ENCODE measurements around the gene BANF2. TPM values are rescaled to one million over a fixed set of nuclear protein-coding genes. Genes with fewer than 3 reads are reported as not detected.
"Not testable (repeated sequence)": the region's sequence is repeated elsewhere in the genome, so short reads cannot be mapped to it uniquely, and the experiment has no call there.

Gene BANF2
- total RNA-seq, 2 experiments from 2014 or later, result not detected

- DNase-seq, result no peak
- CTCF ChIA-PET, result no interaction called here
- Mint-ChIP-seq H3K36me3 (ENCODE audit: low read depth) (no peaks in the 10 kb centered on the region), H3K9me3 (no peaks in the 10 kb centered on the region), H3K27me3 (ENCODE audit: low read depth) (peaks cover 4% of the 10 kb centered on the region), H3K4me3 (no peak overlapping the region), H3K4me1 (ENCODE audit: low read depth) (no peaks in the 10 kb centered on the region), H3K27ac (no peak overlapping the region)
- intact Hi-C loops (cut with micrococcal nuclease), result no loop called here
Measured at GRCh38 chr20:17765584-17765983, 65.8 kb downstream of the BANF2 start.

- CTCF ChIA-PET, result no interaction called here
- no peaks in the 10 kb centered on the region for H3K36me3 Mint-ChIP-seq (ENCODE audit: low read depth)
- intact Hi-C loops (cut with micrococcal nuclease), result no loop called here
- H3K27me3 Mint-ChIP-seq (ENCODE audit: low read depth), result peaks cover 4% of the 10 kb centered on the region
- no peak for DNase-seq
- H3K4me3 Mint-ChIP-seq, result no peak overlapping the region
- H3K9me3 Mint-ChIP-seq, result no peaks in the 10 kb centered on the region
- H3K27ac Mint-ChIP-seq, result no peak overlapping the region
- no peaks in the 10 kb centered on the region for H3K4me1 Mint-ChIP-seq (ENCODE audit: low read depth)
Measured at GRCh38 chr20:17766226-17766625, 66.5 kb downstream of the BANF2 start.

- H3K9me3 Mint-ChIP-seq, result no peaks in the 10 kb centered on the region
- CTCF ChIA-PET, result no interaction called here
- H3K27me3 Mint-ChIP-seq (ENCODE audit: low read depth), result peaks cover 4% of the 10 kb centered on the region
- H3K27ac Mint-ChIP-seq, result no peak overlapping the region
- H3K4me1 Mint-ChIP-seq (ENCODE audit: low read depth), result no peaks in the 10 kb centered on the region
- no peaks in the 10 kb centered on the region for H3K36me3 Mint-ChIP-seq (ENCODE audit: low read depth)
- no peak for DNase-seq
- intact Hi-C loops (cut with micrococcal nuclease), result no loop called here
- H3K4me3 Mint-ChIP-seq, result no peak overlapping the region
Measured at GRCh38 chr20:17767624-17768023, 67.9 kb downstream of the BANF2 start.

- intact Hi-C loops (cut with micrococcal nuclease), result no loop called here
- CTCF ChIA-PET, result no interaction called here
- no peak for DNase-seq
- Mint-ChIP-seq H3K36me3 (ENCODE audit: low read depth) (no peaks in the 10 kb centered on the region), H3K27me3 (ENCODE audit: low read depth) (peaks cover 4% of the 10 kb centered on the region), H3K9me3 (no peaks in the 10 kb centered on the region), H3K4me3 (no peak overlapping the region), H3K27ac (no peak overlapping the region), H3K4me1 (ENCODE audit: low read depth) (no peaks in the 10 kb centered on the region)
Measured at GRCh38 chr20:17768271-17768670, 68.5 kb downstream of the BANF2 start.

- H3K36me3 Mint-ChIP-seq (ENCODE audit: low read depth); H3K4me3 Mint-ChIP-seq; DNase-seq; H3K27ac Mint-ChIP-seq; H3K27me3 Mint-ChIP-seq (ENCODE audit: low read depth); intact Hi-C loops (cut with micrococcal nuclease); H3K4me1 Mint-ChIP-seq (ENCODE audit: low read depth); CTCF ChIA-PET; H3K9me3 Mint-ChIP-seq: not testable (repeated sequence)
Measured at GRCh38 chr20:17769716-17770115, 70.0 kb downstream of the BANF2 start.

GRCh38 chr20:17771206-17772004 lies 71.6 kb downstream of the BANF2 start:
- intact Hi-C loops (cut with micrococcal nuclease), result no loop called here
- Mint-ChIP-seq H3K36me3 (ENCODE audit: low read depth) (no peaks in the 10 kb centered on the region), H3K27ac (no peak overlapping the region), H3K4me3 (no peak overlapping the region), H3K27me3 (ENCODE audit: low read depth) (no peaks in the 10 kb centered on the region), H3K9me3 (no peaks in the 10 kb centered on the region), H3K4me1 (ENCODE audit: low read depth) (no peaks in the 10 kb centered on the region)
- DNase-seq, result no peak
- CTCF ChIA-PET, result interaction anchor here (1.2 kb wide), 1 partner anchor 85 kb away, joined by 6 read pairs; no protein-coding TSS in a partner anchor

- H3K9me3 Mint-ChIP-seq, result no peaks in the 10 kb centered on the region
- H3K36me3 Mint-ChIP-seq (ENCODE audit: low read depth), result no peaks in the 10 kb centered on the region
- no peak overlapping the region for H3K4me3 Mint-ChIP-seq
- no peaks in the 10 kb centered on the region for H3K27me3 Mint-ChIP-seq (ENCODE audit: low read depth)
- intact Hi-C loops (cut with micrococcal nuclease), result no loop called here
- no peak overlapping the region for H3K27ac Mint-ChIP-seq
- no peak for DNase-seq
- no peaks in the 10 kb centered on the region for H3K4me1 Mint-ChIP-seq (ENCODE audit: low read depth)
- CTCF ChIA-PET, result interaction anchor here (1.2 kb wide), 1 partner anchor 85 kb away, joined by 6 read pairs; no protein-coding TSS in a partner anchor
Measured at GRCh38 chr20:17772005-17772343, 72.2 kb downstream of the BANF2 start.

- no peak overlapping the region for H3K4me3 Mint-ChIP-seq
- intact Hi-C loops (cut with micrococcal nuclease), result no loop called here
- H3K27me3 Mint-ChIP-seq (ENCODE audit: low read depth), result no peaks in the 10 kb centered on the region
- no peaks in the 10 kb centered on the region for H3K9me3 Mint-ChIP-seq
- no peak for DNase-seq
- no peaks in the 10 kb centered on the region for H3K36me3 Mint-ChIP-seq (ENCODE audit: low read depth)
- H3K4me1 Mint-ChIP-seq (ENCODE audit: low read depth), result no peaks in the 10 kb centered on the region
- CTCF ChIA-PET, result interaction anchor here (0.6 kb wide), 1 partner anchor 239 kb away, joined by 4 read pairs; no protein-coding TSS in a partner anchor
- H3K27ac Mint-ChIP-seq, result no peak overlapping the region
Measured at GRCh38 chr20:17773619-17774018, 73.9 kb downstream of the BANF2 start.

GRCh38 chr20:17775600-17775999 lies 75.8 kb downstream of the BANF2 start:
- Mint-ChIP-seq H3K9me3 (no peaks in the 10 kb centered on the region), H3K4me3 (no peak overlapping the region), H3K27ac (no peak overlapping the region), H3K4me1 (ENCODE audit: low read depth) (no peaks in the 10 kb centered on the region), H3K27me3 (ENCODE audit: low read depth) (no peaks in the 10 kb centered on the region), H3K36me3 (ENCODE audit: low read depth) (no peaks in the 10 kb centered on the region)
- DNase-seq, result no peak
- CTCF ChIA-PET, result interaction anchor here (1.2 kb wide), 1 partner anchor 93 kb away, joined by 3 read pairs; no protein-coding TSS in a partner anchor
- intact Hi-C loops (cut with micrococcal nuclease), result no loop called here

GRCh38 chr20:17776551-17776950 lies 76.8 kb downstream of the BANF2 start:
- no peak overlapping the region for H3K27ac Mint-ChIP-seq
- CTCF ChIA-PET, result no interaction called here
- intact Hi-C loops (cut with micrococcal nuclease), result no loop called here
- H3K4me1 Mint-ChIP-seq (ENCODE audit: low read depth), result no peaks in the 10 kb centered on the region
- H3K36me3 Mint-ChIP-seq (ENCODE audit: low read depth), result no peaks in the 10 kb centered on the region
- DNase-seq, result no peak
- H3K4me3 Mint-ChIP-seq, result no peak overlapping the region
- no peaks in the 10 kb centered on the region for H3K27me3 Mint-ChIP-seq (ENCODE audit: low read depth)
- no peaks in the 10 kb centered on the region for H3K9me3 Mint-ChIP-seq

- H3K4me3 Mint-ChIP-seq; DNase-seq; H3K27ac Mint-ChIP-seq; H3K9me3 Mint-ChIP-seq; H3K27me3 Mint-ChIP-seq (ENCODE audit: low read depth); H3K4me1 Mint-ChIP-seq (ENCODE audit: low read depth); H3K36me3 Mint-ChIP-seq (ENCODE audit: low read depth); CTCF ChIA-PET; intact Hi-C loops (cut with micrococcal nuclease): not testable (repeated sequence)
Measured at GRCh38 chr20:17779011-17779410, 79.2 kb downstream of the BANF2 start.

- Mint-ChIP-seq H3K36me3 (ENCODE audit: low read depth) (no peaks in the 10 kb centered on the region), H3K9me3 (no peaks in the 10 kb centered on the region), H3K27me3 (ENCODE audit: low read depth) (no peaks in the 10 kb centered on the region), H3K4me3 (no peak overlapping the region), H3K27ac (no peak overlapping the region), H3K4me1 (ENCODE audit: low read depth) (no peaks in the 10 kb centered on the region)
- CTCF ChIA-PET, result no interaction called here
- DNase-seq, result no peak
- intact Hi-C loops (cut with micrococcal nuclease), result no loop called here
Measured at GRCh38 chr20:17782768-17783167, 83.0 kb downstream of the BANF2 start.

- no peaks in the 10 kb centered on the region for H3K4me1 Mint-ChIP-seq (ENCODE audit: low read depth)
- intact Hi-C loops (cut with micrococcal nuclease), result no loop called here
- no peak for DNase-seq
- no peaks in the 10 kb centered on the region for H3K9me3 Mint-ChIP-seq
- H3K36me3 Mint-ChIP-seq (ENCODE audit: low read depth), result no peaks in the 10 kb centered on the region
- no peaks in the 10 kb centered on the region for H3K27me3 Mint-ChIP-seq (ENCODE audit: low read depth)
- H3K4me3 Mint-ChIP-seq, result no peak overlapping the region
- CTCF ChIA-PET, result no interaction called here
- H3K27ac Mint-ChIP-seq, result no peak overlapping the region
Measured at GRCh38 chr20:17783671-17784070, 83.9 kb downstream of the BANF2 start.

Measured in activated naive CD4-positive, alpha-beta T cell treated with anti-CD3 and anti-CD28 coated beads for 36 hours (primary cell).